HG02981 (cell line): ENCODE measurements around the gene MAEA.

Source experiments
- ATAC-seq: cut with Tn5 transposase; IDR thresholded peaks from one replicate; pipeline ENCODE4 v1.9.1; 2021; ENCODE audit warnings: mild to moderate bottlenecking, moderate library complexity; ENCODE audit not compliant: unreplicated experiment

The MAEA gene

DNA sequence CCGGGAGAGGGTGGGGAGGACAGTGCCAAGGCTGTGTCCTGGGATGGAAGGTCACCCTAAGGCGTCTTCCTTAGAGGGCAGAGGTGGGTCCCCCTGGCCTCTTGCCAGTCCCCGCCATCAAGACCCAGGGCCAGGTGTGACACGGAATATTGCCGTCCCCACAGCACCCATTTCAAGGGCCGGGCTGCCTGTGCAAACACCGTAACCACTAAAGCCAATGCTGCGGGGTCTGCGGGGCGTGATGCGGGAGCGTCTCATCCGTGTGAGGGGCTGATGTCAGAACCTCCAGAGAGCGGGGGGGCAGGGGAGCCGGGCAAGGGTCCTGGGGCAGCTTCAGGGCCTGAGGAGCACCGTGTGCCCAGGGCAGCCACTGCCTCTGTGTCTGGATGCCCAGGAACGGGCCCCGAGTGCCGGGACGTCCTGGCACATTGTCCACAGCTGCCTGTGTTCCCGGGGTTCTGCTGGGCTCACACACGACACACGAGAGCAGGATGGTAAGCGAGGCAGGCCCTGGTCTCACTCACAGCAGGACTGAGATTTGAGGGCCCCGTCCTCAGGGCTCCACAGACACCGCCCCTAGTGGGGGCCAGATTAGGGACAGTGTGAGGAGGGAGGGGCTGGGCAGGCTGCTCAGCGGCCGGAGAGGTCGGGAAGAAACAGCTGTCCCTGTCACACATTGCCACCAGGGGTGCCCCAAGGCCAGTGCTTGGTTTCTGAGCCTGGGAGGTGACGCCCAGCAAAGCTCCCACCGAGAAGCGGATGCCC, 87.3 kb downstream of the MAEA start:
- no peak for ATAC-seq

DNA sequence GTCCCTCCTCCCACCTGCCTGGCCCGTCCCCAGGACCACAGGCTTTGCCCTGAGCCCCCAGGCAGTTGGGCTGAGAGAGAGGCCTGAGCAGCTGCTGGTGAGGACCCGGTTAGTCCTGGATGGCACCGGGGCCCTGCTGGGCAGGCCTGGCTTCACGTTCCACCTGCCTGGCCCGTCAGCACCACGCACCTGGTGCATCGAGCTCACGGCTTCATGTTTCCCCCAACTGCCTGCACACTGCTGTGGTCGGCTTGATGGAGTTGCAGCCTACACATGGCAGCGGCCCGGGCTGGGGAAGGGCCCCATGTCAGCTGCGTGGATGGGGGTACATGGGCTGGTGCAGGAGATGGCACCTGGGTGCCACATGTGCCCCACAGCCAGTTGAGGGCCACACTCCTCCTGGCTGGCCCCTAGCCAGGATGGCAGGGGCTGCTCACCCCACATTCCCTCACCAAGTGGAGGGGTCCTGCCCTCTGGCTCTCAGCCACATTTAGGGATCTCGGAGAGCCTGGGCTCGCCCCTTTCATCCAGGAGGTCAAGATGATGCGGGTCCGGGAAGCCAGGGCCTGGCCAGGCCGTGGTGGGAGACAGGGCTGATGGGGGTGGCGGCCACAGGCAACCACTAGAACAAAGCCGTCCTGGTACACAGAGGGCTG, 88.0 kb downstream of the MAEA start:
- no peak for ATAC-seq

- no peak for ATAC-seq
These were observed 89.0 kb downstream of the MAEA start for GRCh38 chr4:1378559-1379231.

- ATAC-seq, result no peak
These were observed 89.7 kb downstream of the MAEA start for GRCh38 chr4:1379351-1379781.

DNA sequence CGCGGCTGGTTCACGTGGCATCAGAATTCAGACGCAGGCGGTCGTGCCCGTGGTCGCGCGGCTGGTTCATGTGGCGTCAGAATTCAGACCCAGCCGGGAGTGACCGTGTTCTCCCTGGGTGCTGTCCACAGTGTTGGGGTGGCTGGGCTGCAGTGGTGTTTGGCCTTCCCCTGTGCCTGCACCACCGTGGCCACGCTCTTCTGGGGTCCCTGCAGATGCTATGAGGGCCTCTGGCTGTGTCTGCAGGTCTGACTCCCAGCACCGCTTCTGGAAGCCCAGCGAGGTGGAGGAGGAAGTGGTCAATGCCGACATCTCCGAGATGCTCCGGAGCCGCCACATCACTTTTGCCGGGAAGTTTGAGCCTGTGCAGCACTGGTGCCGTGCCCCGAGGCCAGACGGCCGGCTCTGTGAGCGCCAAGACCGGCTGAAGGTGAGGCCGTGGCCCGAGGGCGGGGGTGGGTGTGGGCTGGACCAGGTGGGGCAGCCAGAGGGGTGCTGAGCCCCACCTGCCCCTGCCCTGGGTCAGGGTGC, 90.2 kb downstream of the MAEA start:
- ATAC-seq, result no peak

GRCh38 chr4:1380368-1381151, 90.9 kb downstream of the MAEA start:
- ATAC-seq, result no peak

DNA sequence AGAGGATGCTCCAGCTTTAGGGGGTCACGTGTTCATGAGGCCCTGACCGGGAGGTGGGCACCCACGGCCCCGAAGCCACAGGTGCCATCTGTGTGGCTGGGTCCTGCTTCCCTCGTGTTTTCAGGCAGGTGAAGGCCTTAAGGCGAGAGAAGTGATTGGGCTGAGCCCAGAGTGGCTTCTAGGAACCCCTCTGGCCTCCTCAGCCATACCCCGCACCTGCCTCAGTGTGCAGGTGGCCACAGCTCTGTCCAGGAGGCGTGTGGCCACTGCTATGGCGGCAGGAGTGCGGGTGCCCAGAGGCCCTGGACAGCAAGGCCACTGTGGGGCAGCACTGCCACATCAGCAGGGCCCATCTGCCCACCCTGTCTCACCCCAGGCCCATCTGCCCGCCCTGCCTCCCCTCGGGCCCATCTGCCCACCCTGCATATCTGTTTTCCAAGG, 91.5 kb downstream of the MAEA start:
- no peak for ATAC-seq

GRCh38 chr4:1381944-1382541, 92.4 kb downstream of the MAEA start:
- no peak for ATAC-seq

GRCh38 chr4:1382776-1383727, 93.4 kb downstream of the MAEA start:
- ATAC-seq, result no peak

DNA sequence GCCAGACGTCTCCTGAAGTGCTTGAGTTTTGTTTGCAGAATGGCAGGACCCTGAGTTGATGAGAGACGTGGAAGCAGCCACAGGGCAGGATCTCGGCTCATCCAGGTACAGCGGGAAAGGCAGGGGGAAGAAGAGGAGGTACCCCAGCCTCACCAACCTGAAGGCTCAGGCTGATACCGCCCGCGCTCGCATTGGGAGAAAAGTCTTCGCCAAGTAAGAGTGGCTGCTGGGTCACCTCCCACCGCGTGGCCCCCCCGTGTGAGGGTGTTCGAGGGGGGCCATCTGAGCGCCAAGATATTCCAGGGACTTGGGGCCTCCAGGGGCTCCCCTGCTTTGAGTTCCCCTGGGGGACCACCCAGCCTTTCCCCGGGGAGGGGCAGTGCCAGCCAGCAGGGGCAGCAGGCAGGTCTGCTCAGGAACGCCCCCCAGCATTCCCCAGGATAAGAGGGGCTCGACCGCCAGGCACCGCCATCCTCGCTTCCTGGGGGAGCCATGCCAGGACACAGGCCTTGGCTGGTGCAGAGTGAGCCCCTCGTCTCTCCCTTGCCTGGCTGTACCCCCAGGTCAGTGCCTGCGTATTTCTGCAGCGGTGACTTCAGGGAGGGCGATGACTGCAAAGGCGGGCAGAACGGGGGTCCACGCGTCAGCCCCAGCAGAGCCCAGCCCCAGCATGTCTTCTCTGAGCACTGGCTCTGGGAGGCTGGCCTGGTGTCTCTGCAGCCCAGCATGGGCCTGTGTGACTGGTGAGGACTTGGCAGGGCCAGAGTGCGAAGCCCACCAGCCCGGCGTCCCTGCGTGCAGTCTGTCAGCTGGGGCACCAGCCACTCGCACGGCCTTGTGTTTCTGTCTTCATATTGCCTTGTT, 94.3 kb downstream of the MAEA start:
- ATAC-seq, result no peak

- ATAC-seq, result no peak
These were observed 95.1 kb downstream of the MAEA start for GRCh38 chr4:1384675-1385372.

GRCh38 chr4:1385373-1386340, 96.0 kb downstream of the MAEA start:
- no peak for ATAC-seq
